IPS DF 6.9 (cell line): ENCODE measurements around the gene B4GALT2.

Experiments
- DNase-seq: peaks from one replicate; pipeline ENCODE4 v3.0.0-alpha.2; 2013; ENCODE audit warnings: low read depth, low spot score
- H3K27ac ChIP-seq: one replicate; pipeline ENCODE4 v1.5.1; 2013; ENCODE audit warnings: low read length, control low read depth
- H3K27me3 ChIP-seq: 2 replicates; pipeline ENCODE4 v1.6.1; 2013; ENCODE audit warnings: mild to moderate bottlenecking, low read length; ENCODE audit not compliant: control insufficient read depth, insufficient read depth
- H3K36me3 ChIP-seq: 2 replicates; pipeline ENCODE4 v1.6.1; 2013; ENCODE audit warnings: low read length; ENCODE audit not compliant: control insufficient read depth, insufficient read depth
- H3K4me1 ChIP-seq: 2 replicates; pipeline ENCODE4 v1.6.1; 2013; ENCODE audit warnings: low read length; ENCODE audit not compliant: control insufficient read depth, insufficient read depth
- H3K4me3 ChIP-seq: 2 replicates; pipeline ENCODE4 v1.5.1; 2013; ENCODE audit warnings: mild to moderate bottlenecking, low read length
- H3K9me3 ChIP-seq: 2 replicates; pipeline ENCODE4 v1.6.1; 2013; ENCODE audit warnings: low read length, inconsistent platforms; ENCODE audit not compliant: control insufficient read depth, insufficient read depth
- WGBS: extraction: QIAGEN DNeasy Blood & Tissue Kit; methylation state at CpG from one replicate; pipeline ENCODE4 v1.1.7; 2013; ENCODE audit warnings: mixed read lengths, missing lambda C conversion rate; ENCODE audit not compliant: insufficient read length, insufficient coverage; 5-methylcytosine and 5-hydroxymethylcytosine counted together

B4GALT2 gene

DNA sequence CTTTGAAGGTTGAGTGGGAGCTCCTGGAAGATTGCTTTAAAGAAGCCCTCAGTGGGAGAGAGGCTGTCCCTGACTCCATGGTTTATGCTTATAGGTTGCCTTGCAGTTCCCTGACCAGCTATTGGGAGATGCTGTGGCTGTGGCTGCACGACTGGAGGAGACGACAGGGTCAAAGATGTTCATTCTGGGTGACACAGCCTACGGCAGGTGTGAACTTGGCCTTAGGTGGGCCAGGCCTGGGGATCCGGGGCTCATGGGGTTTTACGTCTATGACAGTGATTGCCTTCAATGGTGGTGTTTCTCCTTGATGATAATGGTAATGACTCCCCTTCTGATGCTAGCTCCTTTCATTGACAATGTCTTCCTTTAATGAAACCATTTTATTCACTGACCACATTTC is 8.5 kb upstream of the B4GALT2 start:
- WGBS: no CpG with 5 or more reads among the region's 5 CpGs
- no peak overlapping the region for H3K27ac ChIP-seq
- DNase-seq: no peak
- H3K9me3 ChIP-seq: no peaks in the 10 kb centered on the region
- H3K4me3 ChIP-seq: peak overlapping the region; percentile 96
- H3K4me1 ChIP-seq: 0 out of 2 replicates have a peak, but pooled peaks cover 1% of the 10 kb centered on the region
- no peaks in the 10 kb centered on the region for H3K27me3 ChIP-seq
- H3K36me3 ChIP-seq: peaks cover 8% of the 10 kb centered on the region

DNA sequence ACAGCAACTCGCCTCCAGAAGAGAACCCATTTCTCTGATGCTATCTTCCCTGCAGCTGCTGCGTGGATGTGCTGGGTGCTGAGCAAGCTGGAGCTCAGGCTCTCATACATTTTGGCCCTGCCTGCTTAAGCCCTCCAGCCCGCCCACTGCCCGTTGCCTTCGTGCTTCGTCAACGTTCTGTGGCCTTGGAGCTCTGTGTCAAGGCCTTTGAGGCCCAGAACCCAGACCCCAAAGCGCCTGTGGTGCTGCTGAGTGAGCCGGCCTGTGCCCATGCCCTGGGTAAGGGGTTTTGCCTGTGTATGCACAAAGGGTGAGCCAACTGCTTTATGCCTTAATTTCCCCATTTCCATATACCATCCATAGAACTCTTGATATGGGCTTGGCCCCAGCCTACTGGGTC is 8.1 kb upstream of the B4GALT2 start:
- H3K36me3 ChIP-seq: peaks cover 8% of the 10 kb centered on the region
- H3K4me1 ChIP-seq: peaks cover 2% of the 10 kb centered on the region; the same call in 1 of the 2 replicates
- WGBS: no CpG with 5 or more reads among the region's 9 CpGs
- DNase-seq: no peak
- H3K4me3 ChIP-seq: no peak overlapping the region
- H3K27ac ChIP-seq: no peak overlapping the region
- no peaks in the 10 kb centered on the region for H3K27me3 ChIP-seq
- no peaks in the 10 kb centered on the region for H3K9me3 ChIP-seq

DNA sequence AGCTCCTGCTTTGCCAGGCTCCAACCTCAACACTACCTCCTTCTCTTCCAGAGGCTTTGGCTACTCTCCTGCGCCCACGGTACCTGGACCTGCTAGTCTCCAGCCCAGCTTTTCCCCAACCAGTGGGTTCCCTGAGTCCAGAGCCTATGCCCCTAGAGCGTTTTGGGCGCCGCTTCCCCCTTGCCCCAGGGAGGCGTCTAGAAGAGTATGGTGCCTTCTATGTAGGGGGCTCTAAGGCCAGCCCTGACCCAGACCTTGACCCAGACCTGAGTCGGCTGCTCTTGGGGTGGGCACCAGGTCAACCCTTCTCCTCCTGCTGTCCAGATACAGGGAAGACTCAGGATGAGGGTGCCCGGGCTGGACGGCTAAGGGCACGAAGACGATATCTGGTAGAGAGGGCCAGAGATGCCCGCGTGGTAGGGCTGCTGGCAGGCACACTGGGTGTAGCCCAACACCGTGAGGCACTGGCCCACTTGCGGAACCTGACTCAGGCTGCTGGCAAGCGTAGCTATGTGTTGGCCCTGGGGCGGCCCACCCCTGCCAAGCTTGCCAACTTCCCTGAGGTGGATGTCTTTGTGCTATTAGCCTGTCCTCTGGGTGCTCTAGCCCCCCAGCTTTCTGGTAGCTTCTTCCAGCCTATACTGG is 7.6 kb upstream of the B4GALT2 start:
- Histone ChIP-seq H3K9me3 (no peaks in the 10 kb centered on the region), H3K4me3 (no peak overlapping the region), H3K36me3 (peaks cover 9% of the 10 kb centered on the region), H3K27me3 (no peaks in the 10 kb centered on the region), H3K27ac (no peak overlapping the region), H3K4me1 (peaks cover 3% of the 10 kb centered on the region; the same call in 1 of the 2 replicates)
- WGBS: no CpG with 5 or more reads among the region's 17 CpGs
- DNase-seq: no peak

DNA sequence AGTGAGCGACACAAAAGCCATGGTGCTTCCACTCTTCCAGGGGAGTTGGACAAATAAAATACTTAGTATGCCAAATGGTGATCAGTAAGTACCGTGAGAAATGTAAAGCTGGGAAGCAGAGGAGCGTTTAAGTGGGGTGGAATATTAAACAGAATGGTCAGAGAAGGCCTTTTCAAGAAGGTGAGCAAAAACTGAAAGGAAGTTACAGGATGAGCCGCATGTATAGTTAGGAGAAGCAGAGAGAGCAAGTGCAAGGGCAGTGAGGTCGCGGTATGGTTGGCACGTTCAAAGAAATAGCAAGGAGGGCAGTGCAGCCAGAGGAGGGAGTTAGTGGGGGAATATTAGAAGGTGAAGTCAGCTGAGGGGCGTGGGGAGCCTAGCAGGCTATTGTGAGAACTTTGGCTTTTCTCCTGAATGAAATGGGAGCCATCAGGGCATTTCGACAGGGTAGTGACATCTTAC is 5.0 kb upstream of the B4GALT2 start:
- WGBS: no CpG with 5 or more reads among the region's 9 CpGs
- Histone ChIP-seq H3K4me1 (peaks cover 3% of the 10 kb centered on the region; the same call in 1 of the 2 replicates), H3K27me3 (no peaks in the 10 kb centered on the region), H3K27ac (no peak overlapping the region), H3K4me3 (peak overlapping the region; percentile 91; the same call in 1 of the 2 replicates), H3K36me3 (peaks cover 10% of the 10 kb centered on the region), H3K9me3 (no peaks in the 10 kb centered on the region)
- DNase-seq: no peak

DNA sequence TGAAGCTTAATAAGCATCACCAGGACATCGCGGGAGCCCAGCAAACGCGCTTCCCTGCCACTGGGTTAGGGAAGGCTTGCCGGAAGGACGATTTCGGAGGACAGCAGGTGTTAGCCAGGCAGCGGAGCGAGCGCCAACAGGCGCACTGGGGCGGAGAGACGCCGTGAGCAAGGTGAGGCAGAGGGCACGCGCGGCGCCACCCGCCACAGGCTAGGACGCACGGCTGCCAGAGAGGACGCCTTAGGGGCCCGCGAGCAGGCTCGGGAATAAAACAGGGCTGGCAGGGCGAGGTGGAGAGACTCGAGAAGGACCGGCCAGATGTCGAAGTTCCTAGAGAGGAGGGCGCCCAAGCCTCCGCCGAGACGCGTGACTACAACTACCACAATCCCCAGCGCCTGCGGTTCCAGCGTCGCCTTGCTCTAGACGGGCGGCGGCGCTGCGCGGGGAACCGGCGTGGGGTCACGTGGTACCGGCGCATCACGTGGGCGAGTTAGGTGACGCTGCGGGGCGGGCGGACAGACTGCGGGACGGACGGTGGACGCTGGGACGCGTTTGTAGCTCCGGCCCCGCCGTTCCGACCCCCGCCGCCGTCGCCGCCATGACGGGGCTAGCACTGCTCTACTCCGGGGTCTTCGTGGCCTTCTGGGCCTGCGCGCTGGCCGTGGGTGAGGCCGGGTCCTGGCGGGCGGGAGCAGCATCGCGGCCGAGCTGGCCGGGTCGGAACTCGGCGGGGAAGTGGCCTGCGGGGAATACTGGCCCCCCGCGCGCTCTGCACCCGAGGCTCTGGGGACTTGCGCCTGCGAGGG is 4.4 kb upstream of the B4GALT2 start, which contains the start of gene ATP6V0B:
Gene ATP6V0B (plus strand): TSS at position 518 of the 806 bp plus-strand sequence. CDS start 81 bp downstream, at position 599.
- peak within 1 kb of the TSS; percentile 91 for H3K4me3 ChIP-seq
- peaks cover 10% of the 10 kb centered on the region for H3K36me3 ChIP-seq
- peaks cover 3% of the 10 kb centered on the region; the same call in 1 of the 2 replicates for H3K4me1 ChIP-seq
- DNase-seq: peak; percentile 91
- WGBS: no CpG with 5 or more reads among the region's 93 CpGs
- no peak within 1 kb of the TSS for H3K27ac ChIP-seq
- no peaks in the 10 kb centered on the region for H3K9me3 ChIP-seq
- H3K27me3 ChIP-seq: no peaks in the 10 kb centered on the region

DNA sequence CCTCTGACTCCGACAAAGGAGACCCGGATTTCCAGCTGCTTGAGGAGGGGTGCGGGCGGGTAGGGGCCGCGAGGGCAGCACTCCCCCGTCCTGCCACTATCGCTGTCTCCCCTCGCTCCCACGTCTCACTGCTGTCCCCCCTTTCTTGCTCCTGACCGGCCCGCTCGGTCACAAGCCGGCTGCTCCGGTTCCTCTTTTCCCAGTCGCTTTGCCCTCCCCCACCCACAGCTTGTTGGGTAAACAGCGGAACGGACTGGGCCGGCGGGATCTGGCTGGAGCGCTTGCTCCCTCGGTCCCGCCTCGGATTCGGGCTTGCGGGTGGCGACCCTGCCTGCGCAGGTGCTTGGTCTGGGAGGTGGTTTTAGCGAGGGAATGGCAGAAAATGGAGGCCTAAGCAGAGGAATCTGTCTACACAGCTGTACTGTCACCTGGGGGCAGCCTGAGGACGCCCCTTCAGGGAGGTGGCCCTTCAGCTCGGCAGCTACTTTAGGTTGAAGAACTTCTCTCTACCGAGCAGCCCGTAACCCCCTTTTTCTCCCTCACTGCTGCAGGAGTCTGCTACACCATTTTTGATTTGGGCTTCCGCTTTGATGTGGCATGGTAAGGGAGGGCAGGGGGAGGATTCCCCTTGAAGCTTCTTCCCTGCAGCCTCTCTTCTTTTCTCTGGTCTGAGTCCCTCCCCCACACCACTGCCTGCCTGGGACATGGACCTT is 3.6 kb upstream of the B4GALT2 start:
- WGBS: no CpG with 5 or more reads among the region's 34 CpGs
- peaks cover 10% of the 10 kb centered on the region for H3K36me3 ChIP-seq
- H3K4me1 ChIP-seq: peaks cover 6% of the 10 kb centered on the region; the same call in 1 of the 2 replicates
- H3K27me3 ChIP-seq: no peaks in the 10 kb centered on the region
- H3K9me3 ChIP-seq: no peaks in the 10 kb centered on the region
- no peak for DNase-seq
- no peak overlapping the region for H3K27ac ChIP-seq
- H3K4me3 ChIP-seq: peak overlapping the region; percentile 91

DNA sequence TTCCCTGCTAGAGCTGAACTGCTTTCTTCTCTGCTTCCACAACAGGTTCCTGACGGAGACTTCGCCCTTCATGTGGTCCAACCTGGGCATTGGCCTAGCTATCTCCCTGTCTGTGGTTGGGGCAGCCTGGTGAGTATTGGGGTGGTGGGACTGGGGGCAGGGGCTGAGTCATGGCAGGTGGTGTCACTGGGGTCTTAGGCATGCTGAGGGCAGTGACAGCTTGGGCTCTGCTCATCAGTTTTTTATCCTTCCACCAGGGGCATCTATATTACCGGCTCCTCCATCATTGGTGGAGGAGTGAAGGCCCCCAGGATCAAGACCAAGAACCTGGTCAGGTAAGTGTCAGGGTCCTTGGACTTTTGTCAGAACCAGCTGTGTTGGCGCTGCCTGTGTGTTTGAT is 3.0 kb upstream of the B4GALT2 start:
- WGBS: no CpG with 5 or more reads among the region's 4 CpGs
- H3K27ac ChIP-seq: no peak overlapping the region
- no peaks in the 10 kb centered on the region for H3K9me3 ChIP-seq
- H3K36me3 ChIP-seq: peaks cover 10% of the 10 kb centered on the region
- no peak overlapping the region for H3K4me3 ChIP-seq
- DNase-seq: no peak
- H3K27me3 ChIP-seq: no peaks in the 10 kb centered on the region
- H3K4me1 ChIP-seq: peaks cover 4% of the 10 kb centered on the region; the same call in 1 of the 2 replicates

DNA sequence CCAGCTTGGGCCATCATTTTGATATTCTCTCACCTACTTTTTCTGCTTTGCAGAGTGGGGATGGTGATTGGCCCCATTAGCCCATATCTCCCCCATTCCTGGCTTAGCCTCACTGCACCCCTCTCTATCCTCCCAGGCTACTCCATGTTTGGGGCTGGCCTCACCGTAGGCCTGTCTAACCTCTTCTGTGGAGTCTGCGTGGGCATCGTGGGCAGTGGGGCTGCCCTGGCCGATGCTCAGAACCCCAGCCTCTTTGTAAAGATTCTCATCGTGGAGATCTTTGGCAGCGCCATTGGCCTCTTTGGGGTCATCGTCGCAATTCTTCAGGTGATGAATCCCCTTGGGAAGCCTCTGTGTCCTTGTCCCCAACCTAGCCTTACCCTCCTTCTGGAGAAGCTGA is 2.1 kb upstream of the B4GALT2 start:
- H3K27me3 ChIP-seq: no peaks in the 10 kb centered on the region
- WGBS: no CpG with 5 or more reads among the region's 8 CpGs
- peaks cover 11% of the 10 kb centered on the region for H3K36me3 ChIP-seq
- H3K4me3 ChIP-seq: no peak overlapping the region
- DNase-seq: no peak
- no peak overlapping the region for H3K27ac ChIP-seq
- H3K4me1 ChIP-seq: peaks cover 4% of the 10 kb centered on the region; the same call in 1 of the 2 replicates
- no peaks in the 10 kb centered on the region for H3K9me3 ChIP-seq

DNA sequence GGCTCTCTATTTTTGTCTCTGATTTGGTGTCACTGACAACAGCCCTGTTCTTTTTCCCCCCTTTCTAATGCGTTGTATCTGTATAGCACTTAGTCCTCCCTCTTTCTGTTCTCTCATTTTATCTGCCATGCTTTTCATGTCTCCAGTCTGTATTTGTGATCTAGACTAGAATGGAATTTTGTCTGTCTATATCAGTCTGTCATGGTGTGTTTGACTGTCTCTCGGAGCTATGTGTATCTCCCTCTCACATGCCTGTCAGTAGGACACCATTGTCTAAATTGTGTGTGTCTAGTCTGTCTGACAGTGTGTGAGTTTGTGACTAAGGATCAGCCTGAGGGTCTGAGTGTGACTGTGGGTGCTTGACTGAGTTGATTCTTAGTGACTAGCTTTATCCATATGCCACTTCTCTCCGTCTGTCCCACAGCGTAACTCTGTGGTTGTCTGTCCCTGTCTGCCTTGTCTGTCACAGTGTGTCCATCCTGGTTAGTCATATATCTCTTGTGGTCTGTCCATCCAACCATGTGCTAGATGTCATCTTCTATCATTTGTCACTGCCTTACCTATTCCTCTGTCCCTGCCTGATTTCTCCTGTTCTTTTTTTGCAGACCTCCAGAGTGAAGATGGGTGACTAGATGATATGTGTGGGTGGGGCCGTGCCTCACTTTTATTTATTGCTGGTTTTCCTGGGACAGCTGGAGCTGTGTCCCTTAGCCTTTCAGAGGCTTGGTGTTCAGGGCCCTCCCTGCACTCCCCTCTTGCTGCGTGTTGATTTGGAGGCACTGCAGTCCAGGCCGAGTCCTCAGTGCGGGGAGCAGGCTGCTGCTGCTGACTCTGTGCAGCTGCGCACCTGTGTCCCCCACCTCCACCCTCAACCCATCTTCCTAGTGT is 1.4 kb upstream of the B4GALT2 start:
- Histone ChIP-seq H3K27me3 (no peaks in the 10 kb centered on the region), H3K4me3 (no peak overlapping the region), H3K27ac (no peak overlapping the region), H3K9me3 (no peaks in the 10 kb centered on the region), H3K4me1 (peaks cover 4% of the 10 kb centered on the region; the same call in 1 of the 2 replicates), H3K36me3 (peaks cover 6% of the 10 kb centered on the region)
- DNase-seq: no peak
- no CpG with 5 or more reads among the region's 9 CpGs for WGBS
